CD4-positive, CD25-positive, alpha-beta regulatory T cell (primary cell): ENCODE data around the gene FGD3. TPM values are rescaled to one million over a fixed set of nuclear protein-coding genes. Genes with fewer than 3 reads are reported as not detected.
"Not testable (repeated sequence)": the region's sequence is repeated elsewhere in the genome, so short reads cannot be mapped to it uniquely, and the experiment has no call there.

Experiments used
- ATAC-seq, 2 donors: fragments of 150-1000 bp; cut with Tn5 transposase; one replicate each; pipeline ENCODE4 v1.10.0; 2021; ENCODE audit warnings: low read depth in 2 of 2, moderate number of reproducible peaks in 2 of 2, moderate library complexity in 1 of 2
- DNase-seq, 3 donors: peaks; one replicate each; pipeline versions ENCODE4 v3.0.0 to v3.0.0-alpha.2; 2012 to 2022; ENCODE audit warnings: mixed read lengths in 1 of 3
- H3K27ac ChIP-seq: one replicate; pipeline ENCODE4 v1.7.0; 2013; ENCODE audit warnings: mild to moderate bottlenecking, low read length; ENCODE audit not compliant: insufficient read depth, poor library complexity, severe bottlenecking
- H3K27me3 ChIP-seq: one replicate; pipeline ENCODE4 v1.7.0; 2013; ENCODE audit warnings: low read length; ENCODE audit not compliant: control insufficient read depth, insufficient read depth
- H3K36me3 ChIP-seq: one replicate; pipeline ENCODE4 v1.7.0; 2013; ENCODE audit warnings: mild to moderate bottlenecking, low read length, moderate library complexity; ENCODE audit not compliant: control insufficient read depth, insufficient read depth
- H3K4me1 ChIP-seq: 2 replicates; pipeline ENCODE4 v1.7.0; 2013; ENCODE audit warnings: mild to moderate bottlenecking, low read length; ENCODE audit not compliant: insufficient read depth, control insufficient read depth, poor library complexity, severe bottlenecking
- H3K4me3 ChIP-seq: one replicate; pipeline ENCODE4 v1.7.0; 2013; ENCODE audit warnings: low read depth, mild to moderate bottlenecking, low read length, moderate library complexity
- H3K9me3 ChIP-seq, 2 experiments: 1 replicate in 1 of 2; 2 replicates in 1 of 2; pipeline ENCODE4 v1.7.0; 2013; ENCODE audit warnings: low read length in 2 of 2, mild to moderate bottlenecking in 1 of 2, moderate library complexity in 1 of 2; ENCODE audit not compliant: control insufficient read depth in 2 of 2
- H3K27ac Mint-ChIP-seq, 3 donors: one replicate each; pipeline ENCODE4 v1.8.0; 2020 to 2022; ENCODE audit warnings: mild to moderate bottlenecking in 3 of 3, mixed read lengths in 3 of 3, moderate library complexity in 2 of 3
- H3K27me3 Mint-ChIP-seq: one replicate; pipeline ENCODE4 v1.8.0; 2022; ENCODE audit warnings: mild to moderate bottlenecking, mixed read lengths
- H3K36me3 Mint-ChIP-seq: one replicate; pipeline ENCODE4 v1.8.0; 2020; ENCODE audit warnings: mixed read lengths
- H3K4me1 Mint-ChIP-seq, 4 donors: one replicate each; pipeline ENCODE4 v1.8.0; 2020 to 2022; ENCODE audit warnings: mixed read lengths in 4 of 4, mild to moderate bottlenecking in 1 of 4
- H3K4me3 Mint-ChIP-seq, 4 donors: one replicate each; pipeline ENCODE4 v1.8.0; 2020 to 2022; ENCODE audit warnings: mild to moderate bottlenecking in 4 of 4, mixed read lengths in 4 of 4, moderate library complexity in 3 of 4
- H3K9me3 Mint-ChIP-seq, 7 donors: one replicate each; pipeline ENCODE4 v1.8.0; 2020 to 2022; ENCODE audit warnings: mixed read lengths in 7 of 7, mild to moderate bottlenecking in 3 of 7, moderate library complexity in 2 of 7
- polyA plus RNA-seq, 4 donors: library from polyadenylated mRNA; unstranded; fragments of 300-500 nt; fragmentation: Illumina TruSeq; gene quantifications; one replicate each; pipeline ENCODE4 v1.2.3, GENCODE V29; 2021
- total RNA-seq: library from RNA; stranded (reverse); gene quantifications from one replicate; pipeline ENCODE4 v1.2.3, GENCODE V29; 2022

The FGD3 gene
- total and polyA plus RNA-seq, 5 donors from 2014 or later = 71.6 to 188 (median 98.1) TPM

GRCh38 chr9:93010704-93011103, 63.4 kb downstream of the FGD3 start:
- peaks cover 80% of the 10 kb centered on the region for H3K36me3 ChIP-seq
- ATAC-seq (no peak), DNase-seq (no peak)
- H3K4me3 ChIP-seq = no peak overlapping the region
- Mint-ChIP-seq H3K4me3 (no peak overlapping the region), H3K27ac (peak overlapping the region; percentile 38 to 65 (median 49)), H3K36me3 (peaks cover 30% of the 10 kb centered on the region), H3K9me3 (no peaks in the 10 kb centered on the region), H3K27me3 (no peaks in the 10 kb centered on the region), H3K4me1 (peaks cover 0 to 28% (median 9%) of the 10 kb centered on the region in 4 donors)
- H3K27me3 ChIP-seq = no peaks in the 10 kb centered on the region
- peak overlapping the region; percentile 47 for H3K27ac ChIP-seq
- no peaks in the 10 kb centered on the region for H3K9me3 ChIP-seq
- no peaks in the 10 kb centered on the region for H3K4me1 ChIP-seq

GRCh38 chr9:93011114-93011513, 63.8 kb downstream of the FGD3 start:
- Mint-ChIP-seq H3K9me3 (no peaks in the 10 kb centered on the region), H3K27ac (peak overlapping the region in 1 of 3 donors; percentile 79), H3K4me1 (peaks cover 0 to 25% (median 8%) of the 10 kb centered on the region in 4 donors), H3K4me3 (no peak overlapping the region), H3K27me3 (no peaks in the 10 kb centered on the region), H3K36me3 (peaks cover 27% of the 10 kb centered on the region)
- H3K9me3 ChIP-seq = no peaks in the 10 kb centered on the region
- no peak for DNase-seq
- no peaks in the 10 kb centered on the region for H3K27me3 ChIP-seq
- no peak for ATAC-seq
- H3K27ac ChIP-seq = no peak overlapping the region
- peaks cover 80% of the 10 kb centered on the region for H3K36me3 ChIP-seq
- H3K4me3 ChIP-seq = no peak overlapping the region
- H3K4me1 ChIP-seq = no peaks in the 10 kb centered on the region

- peaks cover 86% of the 10 kb centered on the region for H3K36me3 ChIP-seq
- ATAC-seq (no peak), DNase-seq (no peak)
- Mint-ChIP-seq H3K27ac (peak overlapping the region in 2 of 3 donors; percentile 35 to 93), H3K27me3 (no peaks in the 10 kb centered on the region), H3K4me3 (no peak overlapping the region), H3K9me3 (no peaks in the 10 kb centered on the region), H3K36me3 (peaks cover 29% of the 10 kb centered on the region), H3K4me1 (peaks cover 0 to 22% (median 7%) of the 10 kb centered on the region in 4 donors)
- no peak overlapping the region for H3K27ac ChIP-seq
- H3K4me1 ChIP-seq = no peaks in the 10 kb centered on the region
- H3K4me3 ChIP-seq = no peak overlapping the region
- no peaks in the 10 kb centered on the region for H3K27me3 ChIP-seq
- no peaks in the 10 kb centered on the region for H3K9me3 ChIP-seq
Observed at GRCh38 chr9:93012963-93013855, 65.9 kb downstream of the FGD3 start.

- Mint-ChIP-seq H3K27me3 (no peaks in the 10 kb centered on the region), H3K36me3 (peaks cover 33% of the 10 kb centered on the region), H3K4me1 (peaks cover 0 to 29% (median 7%) of the 10 kb centered on the region in 4 donors), H3K27ac (peak overlapping the region in 2 of 3 donors; percentile 35 to 73), H3K9me3 (no peaks in the 10 kb centered on the region), H3K4me3 (no peak overlapping the region)
- Histone ChIP-seq H3K27ac (no peak overlapping the region), H3K36me3 (peaks cover 87% of the 10 kb centered on the region), H3K27me3 (no peaks in the 10 kb centered on the region), H3K4me1 (no peaks in the 10 kb centered on the region), H3K4me3 (no peak overlapping the region), H3K9me3 (no peaks in the 10 kb centered on the region)
- DNase-seq (no peak), ATAC-seq (no peak)
Observed at GRCh38 chr9:93013856-93014582, 66.7 kb downstream of the FGD3 start.

DNA sequence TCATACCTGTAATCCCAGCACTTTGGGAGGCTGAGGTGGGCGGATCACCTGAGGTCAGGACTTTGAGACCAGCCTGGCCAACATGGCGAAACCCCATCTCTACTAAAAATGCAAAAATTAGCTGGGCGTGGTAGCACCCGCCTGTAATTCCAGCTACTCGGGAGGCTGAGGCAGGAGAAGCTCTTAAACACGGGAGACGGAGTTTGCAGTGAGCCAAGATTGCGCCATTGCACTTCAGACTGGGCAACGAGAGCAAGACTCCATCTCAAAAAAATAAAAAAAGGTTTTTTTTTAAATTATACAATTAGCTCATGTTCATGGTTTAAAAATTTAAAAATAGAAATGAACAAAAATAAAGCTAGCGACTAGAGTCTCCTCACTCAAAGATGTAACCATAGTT, 67.9 kb downstream of the FGD3 start:
- not testable (repeated sequence) for H3K27me3 Mint-ChIP-seq, H3K27ac Mint-ChIP-seq, DNase-seq, ATAC-seq, H3K4me3 ChIP-seq, H3K4me3 Mint-ChIP-seq, H3K27me3 ChIP-seq, H3K9me3 Mint-ChIP-seq, H3K9me3 ChIP-seq, H3K4me1 ChIP-seq, H3K27ac ChIP-seq
- Mint-ChIP-seq H3K36me3 (peaks cover 36% of the 10 kb centered on the region), H3K4me1 (peaks cover 6 to 33% (median 10%) of the 10 kb centered on the region in 4 donors)
- H3K36me3 ChIP-seq = peaks cover 87% of the 10 kb centered on the region

DNA sequence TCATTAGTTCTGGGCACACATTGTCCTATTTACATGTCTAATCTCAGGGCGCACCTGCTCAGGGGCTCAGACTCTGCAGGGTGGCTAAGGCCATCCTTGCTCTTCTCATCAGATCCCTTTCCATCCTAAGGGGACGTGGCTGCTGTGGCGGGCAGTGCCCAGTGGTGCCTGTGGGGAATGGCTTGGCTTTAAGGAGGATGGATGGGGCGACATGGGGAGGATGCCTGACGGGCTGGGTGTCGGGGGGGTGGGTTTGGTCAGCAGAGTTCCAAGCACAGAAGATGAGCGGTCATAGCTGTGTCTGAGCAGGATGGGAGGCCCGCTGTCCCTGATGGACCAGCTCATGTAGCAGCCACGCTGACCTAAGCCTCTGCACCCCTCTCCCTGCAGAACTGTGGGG, 70.3 kb downstream of the FGD3 start:
- no peaks in the 10 kb centered on the region for H3K9me3 ChIP-seq
- H3K9me3 Mint-ChIP-seq = no peaks in the 10 kb centered on the region
- no peak for ATAC-seq
- no peaks in the 10 kb centered on the region for H3K27me3 ChIP-seq
- H3K36me3 Mint-ChIP-seq = peaks cover 40% of the 10 kb centered on the region
- peaks cover 94% of the 10 kb centered on the region for H3K36me3 ChIP-seq
- H3K27me3 Mint-ChIP-seq = no peaks in the 10 kb centered on the region
- no peak overlapping the region for H3K4me3 Mint-ChIP-seq
- peaks cover 5 to 51% (median 8%) of the 10 kb centered on the region in 4 donors for H3K4me1 Mint-ChIP-seq
- peaks cover 23% of the 10 kb centered on the region for H3K4me1 ChIP-seq
- no peak overlapping the region for H3K4me3 ChIP-seq
- no peak for DNase-seq
- H3K27ac Mint-ChIP-seq = peak overlapping the region in 2 of 3 donors; percentile 34 to 58
- H3K27ac ChIP-seq = no peak overlapping the region

GRCh38 chr9:93020151-93020550, 72.8 kb downstream of the FGD3 start:
- DNase-seq (no peak), ATAC-seq (no peak)
- Mint-ChIP-seq H3K9me3 (no peaks in the 10 kb centered on the region), H3K4me1 (peaks cover 8 to 63% (median 14%) of the 10 kb centered on the region in 4 donors), H3K4me3 (no peak overlapping the region), H3K27me3 (no peaks in the 10 kb centered on the region), H3K36me3 (peaks cover 36% of the 10 kb centered on the region), H3K27ac (peak overlapping the region in 2 of 3 donors; percentile 77 to 81)
- Histone ChIP-seq H3K36me3 (peaks cover 92% of the 10 kb centered on the region), H3K4me1 (peaks cover 37% of the 10 kb centered on the region), H3K27me3 (no peaks in the 10 kb centered on the region), H3K27ac (peak overlapping the region; percentile 55), H3K9me3 (no peaks in the 10 kb centered on the region), H3K4me3 (no peak overlapping the region)
